GM12878 (cell line): ENCODE measurements around the gene CLEC16A. TPM values are rescaled to one million over a fixed set of nuclear protein-coding genes. Genes with fewer than 3 reads are reported as not detected.

Source experiments
- ASH2L ChIP-seq: fragments of 300-600, 200-600 bp; sonication (generic); IDR thresholded peaks from 2 replicates; pipeline ENCODE4 v1.6.1; 2017; ENCODE audit warnings: low read depth, mild to moderate bottlenecking, borderline replicate concordance
- ATF2 ChIP-seq: IDR thresholded peaks from 2 replicates; pipeline ENCODE4 v1.6.1; 2012; ENCODE audit warnings: low read length, inconsistent platforms
- CEBPZ ChIP-seq: fragments of 150-350 bp; IDR thresholded peaks from 2 replicates; pipeline ENCODE4 v1.6.1; 2016; ENCODE audit warnings: low read depth, low read length
- CREB1 ChIP-seq: IDR thresholded peaks from 2 replicates; pipeline ENCODE4 v1.6.1; 2012; ENCODE audit warnings: low read depth, mild to moderate bottlenecking, inconsistent platforms
- EGR1 ChIP-seq, 2 experiments: IDR thresholded peaks; 1 replicate in 1 of 2; 2 replicates in 1 of 2; pipeline ENCODE4 v1.6.1; 2011 to 2012; ENCODE audit warnings: low read depth in 2 of 2, low read length in 2 of 2, borderline replicate concordance in 1 of 2, mild to moderate bottlenecking in 1 of 2, moderate library complexity in 1 of 2
- FOXM1 ChIP-seq: IDR thresholded peaks from 2 replicates; pipeline ENCODE4 v1.6.1; 2012; ENCODE audit warnings: low read depth, mild to moderate bottlenecking, inconsistent platforms, low read length, moderate library complexity
- HDAC2 ChIP-seq: fragments of 200-600 bp; sonication (generic); IDR thresholded peaks from 2 replicates; pipeline ENCODE4 v1.6.1; 2017
- KDM1A ChIP-seq: fragments of 200-600 bp; sonication (generic); IDR thresholded peaks from 2 replicates; pipeline ENCODE4 v1.6.1; 2016; ENCODE audit warnings: borderline replicate concordance
- MYC ChIP-seq: IDR thresholded peaks from 2 replicates; pipeline ENCODE4 v1.6.1; 2011; ENCODE audit warnings: mild to moderate bottlenecking, low read length, moderate library complexity, inconsistent platforms; ENCODE audit not compliant: insufficient read depth, insufficient replicate concordance, insufficient read length, severe bottlenecking
- NRF1 ChIP-seq: conservative IDR thresholded peaks from 2 replicates; pipeline ENCODE4 v1.6.1; 2011; ENCODE audit warnings: mild to moderate bottlenecking, low read depth, low read length, improper control_type of control experiment
- SREBF2 ChIP-seq: IDR thresholded peaks from 2 replicates; pipeline ENCODE4 v1.6.1; 2012; ENCODE audit warnings: mild to moderate bottlenecking, low read length
- TAF1 ChIP-seq: IDR thresholded peaks from 2 replicates; pipeline ENCODE4 v1.6.1; 2011; ENCODE audit warnings: mild to moderate bottlenecking, low read depth, low read length, borderline replicate concordance
- ZNF274 ChIP-seq: IDR thresholded peaks from one replicate; pipeline ENCODE4 v1.8.0; 2011; ENCODE audit not compliant: insufficient read length, insufficient read depth
- polyA plus RNA-seq, 11 experiments: library from polyadenylated mRNA; depleted of rRNA in 4 of 11; unstranded in 6 of 11; stranded (reverse) in 5 of 11; fragments of >200 nt; fragmentation: Nextera tagmentation in 4 of 11; fragmentation: Illumina TruSeq in 1 of 11; extraction: Ambion mirVana in 4 of 11; extraction: Trizol in 1 of 11; gene quantifications; 1 replicate in 1 of 11; 2 replicates in 10 of 11; pipeline versions ENCODE4 v1.2.1 to v1.2.3, GENCODE V29; 2011 to 2016; ENCODE audit warnings: inconsistent platforms in 2 of 11, missing spikeins in 2 of 11, low read depth in 1 of 11
- total RNA-seq, 4 experiments: library from RNA; depleted of rRNA in 3 of 4; stranded (reverse); fragments of >200 nt in 3 of 4; fragmentation: Illumina TruSeq in 1 of 4; extraction: Trizol in 1 of 4; gene quantifications; 2 replicates each; pipeline versions ENCODE4 v1.2.1 to v1.2.3, GENCODE V29; 2013 to 2021
- TF ChIP-seq, protein P1 (sequence below): IDR thresholded peaks from 2 replicates; pipeline ENCODE4 v1.6.1; 2012; ENCODE audit warnings: low read depth, low read length, improper control_type of control experiment
- TF ChIP-seq, protein P2 (sequence below): fragments of 450-650 bp; IDR thresholded peaks from 2 replicates; pipeline ENCODE4 v1.6.1; 2017; ENCODE audit warnings: borderline replicate concordance
- TF ChIP-seq, protein P3 (sequence below): fragments of 450-650 bp; IDR thresholded peaks from 2 replicates; pipeline ENCODE4 v1.6.1; 2017; ENCODE audit warnings: mild to moderate bottlenecking
- TF ChIP-seq, protein P4 (sequence below): fragments of 450-650 bp; formaldehyde crosslinking; IDR thresholded peaks from 2 replicates; pipeline ENCODE4 v1.5.0; 2022; ENCODE audit warnings: mild to moderate bottlenecking, missing genetic modification characterization

CLEC16A gene
- total and polyA plus RNA-seq, 10 of the 15 experiments (the other 5 are each of a cell fraction or from before 2014, with no cell fraction given) = 1.5 to 28.8 (median 19.2) TPM

- no peak for TF ChIP-seq ATF2
- no peak for TF ChIP-seq KDM1A
- TF ChIP-seq SREBF2 = no peak
- TF ChIP-seq, protein P1, sequence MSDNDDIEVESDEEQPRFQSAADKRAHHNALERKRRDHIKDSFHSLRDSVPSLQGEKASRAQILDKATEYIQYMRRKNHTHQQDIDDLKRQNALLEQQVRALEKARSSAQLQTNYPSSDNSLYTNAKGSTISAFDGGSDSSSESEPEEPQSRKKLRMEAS = peak; percentile 69; the same call in 1 of the 2 replicates
- TF ChIP-seq FOXM1 = no peak
- no peak for TF ChIP-seq HDAC2
- TF ChIP-seq NRF1 = no peak
- TF ChIP-seq, protein P2, sequence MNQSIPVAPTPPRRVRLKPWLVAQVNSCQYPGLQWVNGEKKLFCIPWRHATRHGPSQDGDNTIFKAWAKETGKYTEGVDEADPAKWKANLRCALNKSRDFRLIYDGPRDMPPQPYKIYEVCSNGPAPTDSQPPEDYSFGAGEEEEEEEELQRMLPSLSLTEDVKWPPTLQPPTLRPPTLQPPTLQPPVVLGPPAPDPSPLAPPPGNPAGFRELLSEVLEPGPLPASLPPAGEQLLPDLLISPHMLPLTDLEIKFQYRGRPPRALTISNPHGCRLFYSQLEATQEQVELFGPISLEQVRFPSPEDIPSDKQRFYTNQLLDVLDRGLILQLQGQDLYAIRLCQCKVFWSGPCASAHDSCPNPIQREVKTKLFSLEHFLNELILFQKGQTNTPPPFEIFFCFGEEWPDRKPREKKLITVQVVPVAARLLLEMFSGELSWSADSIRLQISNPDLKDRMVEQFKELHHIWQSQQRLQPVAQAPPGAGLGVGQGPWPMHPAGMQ = no peak
- TF ChIP-seq CREB1 = no peak
- no peak for TF ChIP-seq ZNF274
- TF ChIP-seq, protein P3, sequence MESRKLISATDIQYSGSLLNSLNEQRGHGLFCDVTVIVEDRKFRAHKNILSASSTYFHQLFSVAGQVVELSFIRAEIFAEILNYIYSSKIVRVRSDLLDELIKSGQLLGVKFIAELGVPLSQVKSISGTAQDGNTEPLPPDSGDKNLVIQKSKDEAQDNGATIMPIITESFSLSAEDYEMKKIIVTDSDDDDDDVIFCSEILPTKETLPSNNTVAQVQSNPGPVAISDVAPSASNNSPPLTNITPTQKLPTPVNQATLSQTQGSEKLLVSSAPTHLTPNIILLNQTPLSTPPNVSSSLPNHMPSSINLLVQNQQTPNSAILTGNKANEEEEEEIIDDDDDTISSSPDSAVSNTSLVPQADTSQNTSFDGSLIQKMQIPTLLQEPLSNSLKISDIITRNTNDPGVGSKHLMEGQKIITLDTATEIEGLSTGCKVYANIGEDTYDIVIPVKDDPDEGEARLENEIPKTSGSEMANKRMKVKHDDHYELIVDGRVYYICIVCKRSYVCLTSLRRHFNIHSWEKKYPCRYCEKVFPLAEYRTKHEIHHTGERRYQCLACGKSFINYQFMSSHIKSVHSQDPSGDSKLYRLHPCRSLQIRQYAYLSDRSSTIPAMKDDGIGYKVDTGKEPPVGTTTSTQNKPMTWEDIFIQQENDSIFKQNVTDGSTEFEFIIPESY = no peak
- no peak for TF ChIP-seq EGR1 (IDR thresholded peaks at IDR 0.05; ENCODE audit: borderline replicate concordance in 1 of 2, low read depth in 2 of 2, low read length in 2 of 2)
- TF ChIP-seq CEBPZ = no peak
- TF ChIP-seq, protein P4, sequence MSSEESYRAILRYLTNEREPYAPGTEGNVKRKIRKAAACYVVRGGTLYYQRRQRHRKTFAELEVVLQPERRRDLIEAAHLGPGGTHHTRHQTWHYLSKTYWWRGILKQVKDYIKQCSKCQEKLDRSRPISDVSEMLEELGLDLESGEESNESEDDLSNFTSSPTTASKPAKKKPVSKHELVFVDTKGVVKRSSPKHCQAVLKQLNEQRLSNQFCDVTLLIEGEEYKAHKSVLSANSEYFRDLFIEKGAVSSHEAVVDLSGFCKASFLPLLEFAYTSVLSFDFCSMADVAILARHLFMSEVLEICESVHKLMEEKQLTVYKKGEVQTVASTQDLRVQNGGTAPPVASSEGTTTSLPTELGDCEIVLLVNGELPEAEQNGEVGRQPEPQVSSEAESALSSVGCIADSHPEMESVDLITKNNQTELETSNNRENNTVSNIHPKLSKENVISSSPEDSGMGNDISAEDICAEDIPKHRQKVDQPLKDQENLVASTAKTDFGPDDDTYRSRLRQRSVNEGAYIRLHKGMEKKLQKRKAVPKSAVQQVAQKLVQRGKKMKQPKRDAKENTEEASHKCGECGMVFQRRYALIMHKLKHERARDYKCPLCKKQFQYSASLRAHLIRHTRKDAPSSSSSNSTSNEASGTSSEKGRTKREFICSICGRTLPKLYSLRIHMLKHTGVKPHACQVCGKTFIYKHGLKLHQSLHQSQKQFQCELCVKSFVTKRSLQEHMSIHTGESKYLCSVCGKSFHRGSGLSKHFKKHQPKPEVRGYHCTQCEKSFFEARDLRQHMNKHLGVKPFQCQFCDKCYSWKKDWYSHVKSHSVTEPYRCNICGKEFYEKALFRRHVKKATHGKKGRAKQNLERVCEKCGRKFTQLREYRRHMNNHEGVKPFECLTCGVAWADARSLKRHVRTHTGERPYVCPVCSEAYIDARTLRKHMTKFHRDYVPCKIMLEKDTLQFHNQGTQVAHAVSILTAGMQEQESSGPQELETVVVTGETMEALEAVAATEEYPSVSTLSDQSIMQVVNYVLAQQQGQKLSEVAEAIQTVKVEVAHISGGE = no peak
- no peak for TF ChIP-seq MYC
- TF ChIP-seq TAF1 = no peak
- TF ChIP-seq ASH2L = no peak
Measured at GRCh38 chr16:10949424-10949970, 5.1 kb downstream of the CLEC16A start (continued).
